IPS-20b (cell line): ENCODE measurements around the gene ANKS1B.

Experiments used
- H3K27ac ChIP-seq: one replicate; pipeline ENCODE4 v1.5.1; 2013; ENCODE audit warnings: low read length
- H3K27me3 ChIP-seq: 2 replicates; pipeline ENCODE4 v1.6.1; 2013; ENCODE audit warnings: mild to moderate bottlenecking, low read length, inconsistent platforms; ENCODE audit not compliant: insufficient read depth
- H3K36me3 ChIP-seq: 2 replicates; pipeline ENCODE4 v1.6.1; 2013; ENCODE audit warnings: low read depth, mild to moderate bottlenecking, inconsistent platforms, low read length, moderate library complexity; ENCODE audit not compliant: insufficient read depth
- H3K4me1 ChIP-seq: 2 replicates; pipeline ENCODE4 v1.6.1; 2013; ENCODE audit warnings: mild to moderate bottlenecking, control low read depth, inconsistent platforms, low read length, moderate library complexity; ENCODE audit not compliant: insufficient read depth
- H3K4me3 ChIP-seq: 2 replicates; pipeline ENCODE4 v1.5.1; 2013; ENCODE audit warnings: mild to moderate bottlenecking, low read length, inconsistent platforms
- H3K9ac ChIP-seq: 2 replicates; pipeline ENCODE4 v1.6.1; 2013; ENCODE audit warnings: low read depth, mild to moderate bottlenecking, inconsistent platforms, low read length, moderate library complexity
- H3K9me3 ChIP-seq: 2 replicates; pipeline ENCODE4 v1.6.1; 2013; ENCODE audit warnings: mild to moderate bottlenecking, low read depth, low read length, inconsistent platforms; ENCODE audit not compliant: insufficient read depth

ANKS1B gene

DNA sequence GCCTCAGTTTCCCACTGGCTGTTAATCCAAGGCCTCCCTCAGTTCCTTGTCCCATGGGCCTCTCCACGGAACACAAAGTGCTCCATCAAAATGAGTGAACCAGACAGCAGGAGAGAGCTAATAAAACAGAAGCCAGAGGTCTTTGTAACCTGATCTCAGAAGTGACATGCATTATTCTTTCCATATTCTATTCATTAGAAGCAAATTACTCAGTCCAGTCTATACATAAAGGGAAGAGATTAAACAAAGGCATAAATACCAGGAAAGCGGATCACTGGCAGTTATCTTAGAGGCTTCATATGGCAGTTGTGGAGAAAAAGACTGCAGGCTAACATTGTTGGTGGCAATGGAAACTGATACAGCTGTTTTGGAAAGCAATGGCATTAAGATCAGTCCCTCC is 507.8 kb downstream of the ANKS1B start:
- no peaks in the 10 kb centered on the region for H3K4me1 ChIP-seq
- H3K27me3 ChIP-seq, result no peaks in the 10 kb centered on the region
- no peak overlapping the region for H3K9ac ChIP-seq
- H3K4me3 ChIP-seq, result no peak overlapping the region
- no peaks in the 10 kb centered on the region for H3K36me3 ChIP-seq
- H3K27ac ChIP-seq, result no peak overlapping the region
- H3K9me3 ChIP-seq, result no peaks in the 10 kb centered on the region

GRCh38 chr12:99455350-99456035 is 529.2 kb downstream of the ANKS1B start:
- Histone ChIP-seq H3K4me3 (no peak overlapping the region), H3K9me3 (no peaks in the 10 kb centered on the region), H3K27ac (no peak overlapping the region), H3K4me1 (no peaks in the 10 kb centered on the region; the same call in 1 of the 2 replicates), H3K9ac (no peak overlapping the region), H3K27me3 (no peaks in the 10 kb centered on the region), H3K36me3 (no peaks in the 10 kb centered on the region)

GRCh38 chr12:99454539-99455172 is 530.1 kb downstream of the ANKS1B start:
- Histone ChIP-seq H3K27ac (no peak overlapping the region), H3K27me3 (no peaks in the 10 kb centered on the region), H3K36me3 (no peaks in the 10 kb centered on the region), H3K4me3 (no peak overlapping the region), H3K9me3 (no peaks in the 10 kb centered on the region), H3K9ac (no peak overlapping the region), H3K4me1 (no peaks in the 10 kb centered on the region; the same call in 1 of the 2 replicates)

- Histone ChIP-seq H3K9me3 (no peaks in the 10 kb centered on the region), H3K4me3 (no peak overlapping the region), H3K27me3 (no peaks in the 10 kb centered on the region), H3K36me3 (no peaks in the 10 kb centered on the region), H3K9ac (no peak overlapping the region), H3K27ac (no peak overlapping the region), H3K4me1 (no peaks in the 10 kb centered on the region; the same call in 1 of the 2 replicates)
Observed at GRCh38 chr12:99453836-99454538, 530.7 kb downstream of the ANKS1B start.

DNA sequence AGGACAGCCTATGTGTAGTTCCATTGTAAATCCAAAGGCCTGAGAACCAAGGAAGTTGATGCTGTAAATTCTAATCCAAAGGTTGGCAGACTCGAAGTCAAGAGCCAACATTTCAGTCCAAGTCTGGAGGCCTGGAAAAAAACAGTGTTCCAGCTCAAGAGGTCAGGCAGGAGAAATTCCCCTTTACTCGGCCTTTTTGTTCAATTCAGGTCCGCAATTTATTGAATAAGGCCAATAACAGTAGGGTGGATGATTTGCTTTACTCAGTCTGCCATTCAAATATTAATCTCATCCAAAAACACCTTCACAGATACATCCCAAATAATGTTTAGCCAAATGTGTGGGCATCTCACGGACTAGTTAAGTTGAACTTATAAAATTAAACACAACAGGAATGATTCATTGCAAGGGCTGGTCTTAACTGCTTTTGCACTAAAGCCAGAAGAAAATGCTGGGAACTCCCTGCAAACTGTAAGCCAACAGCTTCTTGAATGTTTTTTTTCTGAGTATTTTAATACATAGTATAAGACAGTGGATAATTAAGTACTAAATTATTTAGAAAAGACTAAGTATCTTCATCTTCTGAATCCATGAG is 534.6 kb downstream of the ANKS1B start:
- Histone ChIP-seq H3K36me3 (no peaks in the 10 kb centered on the region), H3K9me3 (no peaks in the 10 kb centered on the region), H3K9ac (no peak overlapping the region), H3K27me3 (no peaks in the 10 kb centered on the region), H3K27ac (no peak overlapping the region), H3K4me3 (no peak overlapping the region), H3K4me1 (no peaks in the 10 kb centered on the region)

DNA sequence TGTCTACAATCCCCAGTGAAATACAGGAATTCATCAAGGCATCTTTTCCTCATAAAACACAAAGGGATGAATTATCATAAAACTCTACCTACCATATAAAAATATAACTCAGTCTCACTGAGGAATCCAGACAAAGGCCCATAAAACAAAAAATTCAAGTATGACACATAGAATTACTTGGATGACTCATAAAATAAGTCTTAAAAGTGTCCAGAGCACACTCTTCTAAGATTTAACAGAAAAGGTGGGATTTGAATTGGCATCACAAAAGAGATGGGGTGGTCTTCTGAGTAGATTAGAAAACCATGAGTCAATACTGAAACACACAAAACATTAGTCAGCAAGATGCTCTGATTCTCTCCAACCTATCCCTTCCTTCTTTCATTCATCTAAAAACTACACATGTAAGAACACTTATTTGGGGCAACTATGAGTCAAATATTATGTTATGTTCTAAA is 539.8 kb downstream of the ANKS1B start:
- Histone ChIP-seq H3K27ac (no peak overlapping the region), H3K36me3 (no peaks in the 10 kb centered on the region)

GRCh38 chr12:99442758-99443157 is 542.0 kb downstream of the ANKS1B start:
- Histone ChIP-seq H3K27ac (no peak overlapping the region), H3K36me3 (no peaks in the 10 kb centered on the region), H3K9me3 (no peaks in the 10 kb centered on the region), H3K4me3 (no peak overlapping the region), H3K4me1 (peaks cover 5% of the 10 kb centered on the region; the same call in 1 of the 2 replicates), H3K9ac (no peak overlapping the region), H3K27me3 (no peaks in the 10 kb centered on the region)

More for the DNA sequence above, 539.8 kb downstream of the ANKS1B start:
- Histone ChIP-seq H3K4me3 (no peak overlapping the region), H3K27me3 (no peaks in the 10 kb centered on the region), H3K9me3 (no peaks in the 10 kb centered on the region), H3K9ac (no peak overlapping the region), H3K4me1 (peaks cover 5% of the 10 kb centered on the region; the same call in 1 of the 2 replicates)

DNA sequence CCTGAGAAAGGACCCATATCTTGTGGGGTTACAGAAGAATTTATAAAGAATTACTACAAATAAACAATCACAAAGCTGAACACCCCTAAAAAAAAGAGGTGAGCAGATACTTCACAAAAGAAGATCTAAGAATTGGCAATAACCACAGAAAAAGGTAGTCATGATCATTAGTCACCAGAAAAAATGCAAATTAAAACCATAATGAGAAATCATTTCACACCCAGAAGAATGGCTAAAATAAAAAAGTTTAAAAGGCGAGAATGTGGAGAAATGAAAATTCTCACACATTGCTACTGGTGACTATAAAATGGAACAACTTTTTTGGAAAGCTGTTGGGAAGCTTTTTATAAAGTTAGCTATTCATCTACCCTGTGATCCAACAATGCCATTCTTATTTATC is 545.3 kb downstream of the ANKS1B start:
- Histone ChIP-seq H3K27me3 (no peaks in the 10 kb centered on the region), H3K9me3 (no peaks in the 10 kb centered on the region), H3K4me3 (no peak overlapping the region), H3K36me3 (no peaks in the 10 kb centered on the region), H3K4me1 (peaks cover 11% of the 10 kb centered on the region), H3K27ac (no peak overlapping the region), H3K9ac (no peak overlapping the region)

- H3K36me3 ChIP-seq, result no peaks in the 10 kb centered on the region
- H3K27me3 ChIP-seq, result no peaks in the 10 kb centered on the region
- H3K27ac ChIP-seq, result no peak overlapping the region
- H3K4me1 ChIP-seq, result peaks cover 11% of the 10 kb centered on the region
- H3K9ac ChIP-seq, result no peak overlapping the region
- H3K4me3 ChIP-seq, result no peak overlapping the region
- H3K9me3 ChIP-seq, result no peaks in the 10 kb centered on the region
Observed at GRCh38 chr12:99436584-99436983, 548.2 kb downstream of the ANKS1B start.

GRCh38 chr12:99435095-99435791 is 549.5 kb downstream of the ANKS1B start:
- no peaks in the 10 kb centered on the region for H3K36me3 ChIP-seq
- no peak overlapping the region for H3K27ac ChIP-seq
- peaks cover 7% of the 10 kb centered on the region for H3K4me1 ChIP-seq
- H3K4me3 ChIP-seq, result no peak overlapping the region
- no peak overlapping the region for H3K9ac ChIP-seq
- H3K9me3 ChIP-seq, result no peaks in the 10 kb centered on the region
- H3K27me3 ChIP-seq, result no peaks in the 10 kb centered on the region

DNA sequence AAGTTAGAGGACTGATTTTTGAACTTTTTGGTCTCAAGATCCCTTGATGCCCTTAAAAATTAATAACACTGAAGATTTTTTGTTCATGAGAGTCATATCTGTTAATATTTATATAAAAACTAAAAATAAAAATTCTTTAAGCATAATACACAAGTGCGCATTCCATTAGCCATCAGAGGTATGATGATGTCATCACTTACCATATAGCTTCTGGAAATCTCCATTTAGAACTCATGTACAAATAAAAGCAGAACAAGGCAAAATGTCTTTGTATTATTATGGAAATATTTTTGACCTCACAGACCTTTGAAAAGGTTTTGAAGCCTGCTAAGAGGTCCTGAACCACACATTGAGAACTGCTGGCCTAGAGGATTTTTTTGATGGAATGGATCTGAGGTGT is 551.6 kb downstream of the ANKS1B start:
- Histone ChIP-seq H3K9me3 (no peaks in the 10 kb centered on the region), H3K9ac (no peak overlapping the region), H3K27ac (no peak overlapping the region), H3K4me3 (no peak overlapping the region), H3K36me3 (no peaks in the 10 kb centered on the region), H3K4me1 (peaks cover 6% of the 10 kb centered on the region), H3K27me3 (no peaks in the 10 kb centered on the region)
